ENCODE measurements around the gene SUB1.
"Not testable (repeated sequence)": the region's sequence is repeated elsewhere in the genome, so short reads cannot be mapped to it uniquely, and the experiment has no call there.

Gene SUB1

DNA sequence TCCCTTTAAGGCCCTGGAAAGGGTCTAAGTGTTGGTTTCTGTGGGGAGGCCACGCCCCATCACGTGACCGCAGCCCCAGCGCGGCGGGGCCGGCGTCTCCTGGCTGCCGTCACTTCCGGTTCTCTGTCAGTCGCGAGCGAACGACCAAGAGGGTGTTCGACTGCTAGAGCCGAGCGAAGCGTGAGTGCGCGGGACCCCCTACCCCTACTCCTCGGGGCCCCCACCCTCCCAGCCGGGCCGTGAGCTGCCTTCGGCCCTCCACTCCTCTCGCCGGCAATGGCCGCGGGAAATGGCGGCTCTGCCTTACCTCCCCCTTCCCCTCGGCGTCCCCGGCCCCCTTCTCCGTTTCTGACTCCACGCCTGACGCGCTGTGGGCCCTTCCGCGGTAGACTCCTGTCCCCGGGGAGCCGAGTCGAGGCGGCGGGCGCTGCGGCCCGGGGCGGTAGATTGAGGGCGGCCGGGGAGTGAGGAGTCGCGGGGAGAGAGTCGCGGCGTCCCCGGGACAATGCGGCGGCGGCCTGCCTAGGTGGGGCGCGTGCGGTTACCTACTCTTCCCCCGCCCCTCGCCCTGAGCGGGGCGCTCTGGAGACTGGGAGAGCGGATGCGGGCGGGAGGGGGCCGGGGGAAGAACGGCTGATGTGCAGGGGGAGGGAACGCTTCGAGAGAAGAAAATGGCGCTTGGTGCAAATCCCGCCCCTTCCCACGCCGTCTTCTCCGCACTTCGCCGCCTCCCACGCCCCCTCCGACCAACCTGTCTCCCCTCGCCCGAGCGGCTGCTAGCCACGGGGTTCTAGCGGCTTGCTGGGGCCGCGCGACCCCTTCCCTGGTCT, at the start of gene SUB1:
Gene SUB1, plus strand, starts transcription at position 112 of the 830 bp plus-strand sequence. CDS start 2,956 bp downstream, outside the sequence.
- DNase-seq (ENCODE audit: low spot score) = peak; percentile 92

DNA sequence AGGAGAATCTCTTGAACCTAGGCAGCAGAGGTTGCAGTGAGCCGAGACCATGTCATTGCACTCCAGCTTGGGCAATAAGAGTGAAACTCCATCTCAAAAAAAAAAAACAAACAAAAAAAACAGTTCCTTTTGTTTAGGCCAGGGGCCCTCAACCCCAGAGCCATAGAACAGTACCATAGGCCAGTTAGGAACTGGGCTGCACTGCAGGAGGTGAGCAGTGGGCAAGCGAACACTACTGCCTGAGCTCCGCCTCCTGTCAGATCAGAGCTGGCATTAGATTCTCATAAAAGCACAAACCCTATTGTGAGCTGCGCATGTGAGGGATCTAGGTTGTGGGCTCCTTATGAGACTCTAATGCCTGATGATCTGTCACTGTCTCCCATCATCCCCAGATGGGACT, 49.1 kb upstream of the SUB1 start:
- DNase-seq (ENCODE audit: low spot score) = no peak

DNA sequence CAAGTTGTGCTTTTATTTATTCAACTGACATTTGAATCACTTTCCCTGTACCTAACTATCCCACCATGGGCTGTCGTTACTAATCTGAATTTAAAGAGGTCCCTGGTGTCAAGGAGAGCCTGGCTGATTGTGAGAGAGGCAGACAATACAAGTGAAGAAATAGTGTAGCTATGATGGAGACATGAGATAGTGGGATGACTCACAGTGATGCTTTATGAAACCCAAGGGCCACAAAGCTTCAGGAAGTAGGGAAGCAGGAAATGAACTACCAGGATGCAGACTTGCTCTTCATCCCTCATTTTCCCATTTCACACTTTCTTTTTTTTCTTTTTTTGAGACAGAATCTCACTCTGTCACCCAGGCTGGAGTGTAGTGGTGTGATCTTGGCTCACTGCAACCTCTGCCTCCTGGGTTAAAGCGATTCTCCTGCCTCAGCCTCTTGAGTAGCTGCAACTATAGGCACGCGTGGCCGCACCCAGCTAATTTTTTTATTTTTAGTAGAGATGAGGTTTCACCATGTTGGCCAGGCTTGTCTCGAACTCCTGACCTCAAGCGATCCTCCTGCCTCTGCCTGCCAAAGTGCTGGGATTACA, 47.8 kb upstream of the SUB1 start:
- DNase-seq (ENCODE audit: low spot score) = peak; percentile 67

DNA sequence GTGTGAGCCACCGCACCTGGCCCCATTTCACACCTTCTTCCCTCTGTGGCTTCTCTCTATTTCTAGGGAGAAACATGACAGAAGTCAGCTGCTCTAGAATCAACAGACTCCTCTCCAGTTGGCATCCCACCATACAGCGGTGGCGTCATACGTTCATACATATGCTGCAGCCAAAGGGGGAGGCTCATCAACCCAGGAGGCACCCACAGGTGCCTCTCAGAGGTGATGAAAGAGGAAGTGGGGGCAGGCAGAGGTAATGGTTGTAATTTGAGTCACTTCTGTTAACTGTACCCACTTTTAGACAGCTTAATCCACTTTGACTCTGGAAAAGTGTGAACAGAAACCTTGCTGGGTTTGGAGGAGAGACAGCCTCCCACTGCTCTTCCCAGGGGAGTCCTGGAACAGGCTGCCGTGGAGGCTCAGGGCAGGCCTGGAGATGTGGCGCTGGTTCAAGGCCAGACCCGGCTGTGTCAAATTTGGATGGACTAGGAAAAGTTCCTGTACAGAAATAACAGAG, 47.3 kb upstream of the SUB1 start:
- no peak for DNase-seq (ENCODE audit: low spot score)

DNA sequence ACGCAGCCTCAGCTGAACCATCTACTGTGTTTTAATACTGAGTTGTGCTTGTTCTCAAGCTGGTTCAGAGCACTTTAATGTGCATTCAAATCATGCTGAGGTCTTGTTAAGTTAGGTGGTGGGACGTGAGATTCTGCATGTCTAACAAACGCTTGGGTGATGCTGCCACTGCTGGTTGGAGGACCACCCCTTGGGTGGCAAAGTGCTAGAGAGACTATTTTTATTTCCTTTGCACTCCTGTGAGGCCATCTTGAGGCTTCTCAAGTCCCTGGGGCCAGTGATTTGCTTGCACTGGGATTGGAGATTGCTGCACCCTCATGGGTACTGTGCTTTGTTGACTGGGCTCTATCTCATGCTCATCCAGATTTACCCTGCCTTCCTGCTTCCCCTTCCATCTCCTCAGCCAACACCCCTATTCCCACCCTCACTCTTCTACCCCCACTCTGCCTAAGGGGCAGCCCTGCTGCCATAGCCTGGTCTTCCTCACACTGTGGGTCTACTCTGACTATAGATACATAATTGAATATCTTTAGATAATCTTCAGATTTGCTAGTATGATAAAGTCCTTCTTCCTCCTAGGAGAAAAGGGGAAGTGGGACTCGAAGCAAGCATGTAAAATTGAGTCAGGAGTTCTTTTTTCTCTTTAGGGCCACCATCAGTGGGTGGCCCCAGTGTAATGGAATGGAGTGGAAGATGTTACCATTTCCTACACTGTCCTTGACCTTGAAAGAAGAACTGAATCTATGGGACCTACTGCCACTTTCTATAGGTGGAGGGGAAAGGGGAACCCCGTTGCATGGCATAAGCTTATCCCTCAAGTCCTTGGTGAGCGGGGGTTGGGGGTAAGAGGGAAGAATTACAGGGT, 45.1 kb upstream of the SUB1 start:
- DNase-seq (ENCODE audit: low spot score) = no peak

DNA sequence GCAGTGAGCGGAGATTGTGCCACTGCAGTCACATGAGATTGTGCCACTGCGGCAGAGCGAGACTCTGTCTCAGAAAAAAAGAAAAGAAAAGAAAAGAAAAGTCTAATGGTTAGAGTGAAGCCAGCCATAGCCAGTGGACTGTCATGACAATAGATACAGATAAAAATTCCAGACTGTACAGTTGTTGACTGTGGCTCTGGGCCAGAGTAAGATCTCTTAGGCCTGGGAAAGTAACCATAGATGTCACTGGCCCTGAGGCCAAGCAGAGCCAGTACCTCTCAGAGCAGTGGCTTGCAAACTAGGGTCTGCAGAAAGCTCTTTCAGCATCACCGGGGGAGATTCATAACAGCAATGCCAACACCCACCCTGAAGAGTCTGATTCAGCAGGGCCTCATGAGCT, 44.1 kb upstream of the SUB1 start:
- no peak for DNase-seq (ENCODE audit: low spot score)

DNA sequence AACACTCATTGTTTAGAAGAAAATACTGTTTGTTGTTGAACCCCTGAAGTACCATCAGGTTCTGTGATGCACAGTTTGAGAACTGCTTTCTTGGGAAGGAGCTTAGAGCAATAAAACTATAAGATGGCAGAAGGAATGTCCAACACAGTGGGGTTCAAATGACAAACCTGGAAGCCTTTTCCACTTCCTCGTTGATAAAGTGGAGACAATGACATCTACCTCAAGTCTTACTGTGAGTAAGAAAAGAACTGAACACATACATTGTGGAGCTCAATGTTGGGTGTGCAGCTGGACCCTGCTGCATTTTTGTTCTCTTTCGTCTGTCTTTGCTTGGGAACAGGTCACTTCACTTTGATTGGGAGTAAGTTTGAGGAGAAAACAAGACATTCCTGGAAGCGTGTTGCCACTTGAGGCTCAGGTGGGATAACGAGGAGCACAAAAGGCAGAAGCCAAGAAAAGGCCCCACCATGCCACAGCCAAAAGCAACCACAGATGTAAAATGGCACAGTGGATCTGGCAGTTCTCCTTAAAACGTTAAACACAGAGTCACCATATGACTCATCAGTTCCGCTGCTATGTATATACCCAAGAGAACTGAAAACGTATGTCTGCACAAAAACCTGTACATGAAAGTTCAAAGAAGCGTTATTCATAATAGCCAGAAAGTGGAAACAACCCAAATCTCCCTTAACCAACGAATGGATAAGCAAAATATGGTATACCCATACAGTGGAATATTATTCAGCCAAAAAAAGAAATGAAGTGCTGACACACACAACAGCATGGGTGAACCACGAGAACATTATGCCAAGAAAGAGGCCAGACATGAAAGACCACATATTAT, 42.9 kb upstream of the SUB1 start:
- peak; percentile 62 for DNase-seq (ENCODE audit: low spot score)

DNA sequence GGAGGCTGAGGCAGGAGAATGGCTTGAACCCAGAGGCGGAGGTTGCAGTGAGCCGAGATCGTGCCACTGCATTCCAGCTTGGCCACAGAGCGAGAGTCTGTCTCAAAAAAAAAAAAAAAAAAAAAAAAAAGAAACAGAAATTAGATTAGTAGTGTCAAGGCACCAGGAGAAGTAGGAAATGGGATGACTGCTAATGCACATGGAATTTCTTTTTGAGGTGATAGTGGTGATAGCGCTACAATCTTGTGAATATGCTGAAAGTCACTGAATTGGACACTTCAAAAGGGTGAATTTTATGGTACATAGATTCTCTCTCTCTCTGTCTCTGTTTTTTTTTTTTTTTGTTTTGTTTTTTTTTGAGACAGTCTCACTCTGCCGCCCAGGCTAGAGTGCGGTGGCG, 42.1 kb upstream of the SUB1 start:
- DNase-seq (ENCODE audit: low spot score) = no peak

DNA sequence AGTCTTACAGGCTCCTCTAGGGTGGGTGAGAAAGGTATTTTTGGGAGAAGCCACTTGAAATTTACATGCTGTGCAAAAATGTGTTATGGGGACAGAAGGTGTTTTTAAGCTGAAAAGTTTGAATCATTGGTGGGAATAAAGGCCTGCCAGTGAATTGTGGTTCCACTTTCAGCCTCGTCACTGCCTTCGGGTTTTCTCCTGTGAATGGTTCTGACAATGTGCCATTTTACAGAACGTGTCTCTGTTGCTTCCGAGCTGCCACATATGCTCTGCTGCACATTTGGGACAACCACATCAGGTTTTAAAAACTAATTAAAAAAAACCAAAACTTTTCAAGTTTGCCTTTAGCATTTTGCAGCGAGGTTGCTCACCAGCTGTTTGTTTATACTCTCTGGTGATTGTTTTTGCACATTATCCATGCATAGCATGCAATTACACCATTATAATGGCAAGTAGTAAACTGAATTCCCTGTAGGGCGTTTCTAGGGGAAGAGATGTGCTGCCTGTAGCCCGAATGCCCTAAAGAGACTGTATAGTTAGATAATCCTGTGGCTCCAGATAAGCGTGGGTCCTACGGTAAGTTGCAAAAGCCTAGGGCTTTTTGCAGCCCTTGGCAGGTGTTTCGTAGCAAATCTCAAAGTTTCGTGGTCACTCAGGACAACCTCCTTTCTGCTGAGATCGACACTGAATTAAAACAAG, 40.1 kb upstream of the SUB1 start:
- no peak for DNase-seq (ENCODE audit: low spot score)

DNA sequence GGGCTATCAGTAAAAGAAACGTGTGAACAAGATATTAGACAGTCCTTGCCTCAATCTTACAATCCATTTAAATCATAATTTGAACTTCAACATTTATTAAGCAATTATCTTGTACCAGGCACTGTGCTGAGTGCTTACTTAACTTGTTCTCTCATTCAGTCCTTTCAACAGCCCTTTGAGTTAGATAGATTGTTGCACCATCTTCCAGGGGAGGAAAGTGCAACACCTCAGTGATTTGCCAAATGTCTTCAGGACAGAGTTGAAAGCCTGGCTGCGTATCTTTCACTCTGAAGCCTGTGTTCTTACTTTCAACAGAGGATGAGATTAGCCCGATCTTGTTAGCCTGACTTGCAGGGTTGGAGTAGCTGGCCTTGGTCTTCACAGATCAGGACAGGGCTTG, 34.2 kb upstream of the SUB1 start:
- DNase-seq (ENCODE audit: low spot score) = no peak

DNA sequence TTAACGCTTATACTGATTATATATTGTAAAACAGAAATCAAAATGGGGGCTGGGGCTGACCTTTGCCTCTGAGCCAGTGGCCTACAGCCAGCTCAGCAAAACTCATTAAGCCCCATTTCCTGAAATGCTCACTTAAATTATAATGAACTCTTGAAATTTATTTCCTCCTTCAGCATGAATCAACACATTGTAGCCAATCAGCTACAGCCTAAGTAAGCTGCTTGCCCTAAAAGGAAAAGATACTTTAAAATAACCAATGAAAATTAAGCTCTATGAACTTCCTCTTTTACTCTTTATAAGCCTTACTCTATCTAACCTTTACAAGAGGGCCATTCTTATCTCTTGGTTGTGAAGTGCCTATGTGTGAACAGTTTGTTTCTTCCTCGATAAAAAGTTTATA, 33.5 kb upstream of the SUB1 start:
- no peak for DNase-seq (ENCODE audit: low spot score)

DNA sequence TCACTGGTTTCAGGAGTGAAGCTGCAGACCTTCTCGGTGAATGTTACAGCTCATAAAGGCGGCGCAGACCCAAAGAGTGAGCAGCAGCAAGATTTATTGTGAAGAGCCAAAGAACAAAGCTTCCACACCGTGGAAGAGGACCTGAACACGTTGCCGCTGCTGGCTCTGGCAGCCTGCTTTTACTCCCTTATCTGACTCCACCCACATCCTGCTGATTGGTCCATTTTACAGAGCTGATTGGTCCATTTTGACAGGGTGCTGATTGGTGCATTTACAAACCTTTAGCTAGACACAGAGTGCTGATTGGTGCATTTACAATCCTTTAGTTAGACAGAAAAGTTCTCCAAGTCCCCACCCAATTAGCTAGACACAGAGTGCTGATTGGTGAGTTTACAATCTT, 32.9 kb upstream of the SUB1 start:
- DNase-seq (ENCODE audit: low spot score) = not testable (repeated sequence)

DNA sequence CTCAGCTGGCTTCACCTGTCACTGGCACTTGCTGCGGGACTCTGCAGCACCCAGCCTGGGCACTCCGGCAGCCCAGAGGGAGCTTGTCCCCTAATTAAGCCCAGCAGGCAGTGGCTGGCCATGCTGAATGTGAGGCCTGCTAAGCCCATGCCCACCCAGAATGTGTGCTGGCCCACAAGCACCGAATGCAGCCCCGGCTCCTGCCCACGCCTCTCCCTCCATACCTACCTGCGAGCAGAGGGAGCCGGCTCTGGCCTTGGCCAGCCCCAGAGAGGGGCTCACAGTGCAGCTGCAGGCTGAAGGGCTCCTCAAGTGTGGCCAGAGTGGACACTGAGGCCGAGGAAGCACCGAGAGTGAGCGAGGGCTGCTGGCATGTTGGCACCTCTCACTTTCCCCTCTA, 32.4 kb upstream of the SUB1 start:
- no peak for DNase-seq (ENCODE audit: low spot score)

DNA sequence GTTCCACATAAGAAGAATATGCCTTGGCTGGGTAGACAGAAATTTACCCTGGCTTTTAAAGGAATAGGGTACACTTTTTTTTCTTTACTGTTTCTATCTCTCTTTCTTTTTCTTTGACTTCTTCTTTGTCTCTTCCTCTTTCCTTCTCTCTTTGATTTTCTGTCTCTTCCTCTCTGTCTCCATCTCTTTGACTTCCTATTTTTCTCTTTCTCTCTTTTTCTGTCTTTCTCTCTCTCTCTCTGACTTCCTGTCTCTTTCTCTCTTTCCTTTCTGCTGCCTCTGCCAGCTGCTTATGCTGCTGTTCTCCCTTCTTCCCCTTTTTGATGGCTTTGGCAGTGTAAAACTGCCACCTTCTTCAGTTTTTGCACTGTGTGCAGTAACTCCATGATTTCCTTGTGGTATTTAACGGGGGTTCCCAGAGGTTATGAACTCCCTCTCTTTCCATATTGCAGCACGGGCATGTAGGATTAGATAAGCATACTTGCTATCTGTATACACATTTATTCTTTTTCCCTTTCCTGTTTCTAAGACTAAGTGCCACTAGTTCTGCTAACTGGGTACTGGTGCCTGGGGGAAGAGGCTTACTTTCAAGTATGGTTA, 31.1 kb upstream of the SUB1 start:
- not testable (repeated sequence) for DNase-seq (ENCODE audit: low spot score)

DNA sequence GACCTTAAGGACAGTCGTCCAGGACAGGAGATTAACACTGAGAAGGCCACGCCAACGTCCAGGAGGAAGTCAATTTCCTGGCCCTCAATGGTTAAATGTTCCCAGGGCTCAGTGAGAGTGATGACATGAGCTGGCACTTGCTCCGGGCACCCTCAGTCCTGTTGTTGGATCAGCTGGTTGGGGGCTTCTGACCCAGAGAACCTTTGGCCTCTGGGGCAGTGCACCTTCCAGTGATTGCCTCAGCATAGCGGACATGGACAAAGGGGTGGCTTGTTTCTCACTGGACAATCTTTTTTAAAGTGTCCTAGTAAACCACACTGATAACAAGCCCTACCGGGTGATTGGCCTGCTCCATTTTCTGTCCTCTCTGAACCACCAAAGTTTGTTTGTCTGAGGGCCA, 28.8 kb upstream of the SUB1 start:
- not testable (repeated sequence) for DNase-seq (ENCODE audit: low spot score)

DNA sequence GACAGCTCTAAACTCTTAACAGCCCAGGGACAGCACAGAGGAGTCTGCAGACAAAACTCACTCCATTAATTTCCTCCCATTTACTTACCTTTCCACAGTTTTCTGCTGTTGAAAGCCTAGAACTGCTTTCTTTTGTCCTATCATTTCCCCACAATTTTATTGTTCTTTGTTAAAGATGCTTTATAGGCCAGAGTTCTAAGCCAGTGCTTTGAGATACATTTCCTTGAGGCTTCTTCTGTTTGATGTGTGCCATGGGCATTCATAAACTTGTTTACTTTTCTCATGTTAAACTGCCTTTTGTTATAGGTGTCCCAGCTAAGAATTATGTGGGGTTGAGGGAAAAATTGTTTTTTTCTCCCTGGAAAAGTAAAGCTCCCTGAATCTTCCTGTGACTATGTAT, 25.9 kb upstream of the SUB1 start:
- no peak for DNase-seq (ENCODE audit: low spot score)

DNA sequence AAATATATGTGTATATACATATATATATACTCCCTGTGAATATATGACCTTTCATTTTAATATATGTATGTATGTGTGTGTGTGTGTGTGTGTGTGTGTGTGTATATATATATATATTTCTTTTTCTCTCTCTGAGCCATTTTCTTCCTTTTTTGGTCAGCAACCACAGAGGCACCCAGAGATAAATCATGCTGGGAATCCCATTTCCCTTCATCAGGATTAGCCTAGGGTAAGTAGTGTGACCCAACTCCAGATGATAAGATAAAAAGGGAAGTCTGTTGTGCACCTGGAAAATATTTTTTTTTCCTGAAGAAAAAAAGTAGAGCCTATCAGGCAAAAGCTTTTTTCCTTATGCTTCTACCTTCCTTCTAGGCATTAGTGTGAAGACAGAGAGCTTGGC, 25.4 kb upstream of the SUB1 start:
- no peak for DNase-seq (ENCODE audit: low spot score)

DNA sequence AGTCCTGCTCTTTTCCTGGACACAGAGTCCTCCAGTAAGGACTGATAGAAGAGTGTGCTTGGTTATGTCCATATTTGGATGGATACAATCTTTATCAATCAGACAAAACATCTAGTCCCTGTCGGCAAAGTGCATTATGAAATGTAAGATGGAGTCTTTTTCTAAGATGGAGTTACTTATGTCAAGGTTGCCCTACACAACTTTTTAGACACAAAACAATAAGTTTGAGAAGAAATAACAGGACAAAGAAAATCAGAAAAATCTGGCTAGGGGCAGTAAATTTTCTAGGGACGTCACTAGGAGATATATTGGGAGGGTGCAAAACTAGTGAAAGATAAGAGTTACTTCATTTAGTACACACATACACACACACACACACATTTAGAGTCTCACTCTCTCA, 23.3 kb upstream of the SUB1 start:
- no peak for DNase-seq (ENCODE audit: low spot score)

DNA sequence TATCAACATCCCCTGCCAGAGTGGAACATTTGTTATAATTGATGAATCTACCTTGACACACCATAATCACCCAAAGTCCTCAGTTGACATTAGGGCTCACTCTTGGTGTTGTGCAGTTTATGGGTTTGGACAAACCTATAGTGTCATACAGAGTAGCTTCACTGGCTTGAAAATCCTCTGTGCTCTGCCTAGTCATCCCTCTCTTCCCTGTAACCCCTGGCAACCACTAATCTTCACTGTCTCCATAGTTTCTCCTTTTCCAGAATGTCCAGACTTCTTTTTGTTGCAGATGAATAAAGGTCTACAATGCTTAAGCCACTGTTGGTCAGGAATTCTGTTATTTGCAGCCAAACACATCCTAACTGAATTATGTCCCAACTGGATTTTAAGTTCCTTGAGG, 22.5 kb upstream of the SUB1 start:
- no peak for DNase-seq (ENCODE audit: low spot score)

DNA sequence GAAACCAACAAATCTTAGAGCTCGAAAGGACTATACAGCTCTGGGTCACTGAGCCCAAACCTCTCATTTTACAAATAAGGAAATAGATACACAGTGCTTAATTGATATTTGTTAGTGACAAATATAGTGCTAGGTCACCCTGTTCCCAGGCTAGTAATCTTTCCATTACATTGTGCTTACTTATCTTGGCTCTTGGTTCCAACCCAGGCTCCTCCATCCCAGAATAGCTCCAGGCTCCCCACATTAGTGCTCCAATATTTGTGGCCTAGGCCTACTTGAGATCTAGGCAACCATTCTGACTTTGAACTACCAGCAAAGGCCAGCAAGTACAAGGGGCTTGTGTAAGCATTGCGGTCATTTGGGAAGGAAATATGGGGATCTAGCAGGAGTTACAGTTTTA, 21.7 kb upstream of the SUB1 start:
- no peak for DNase-seq (ENCODE audit: low spot score)

DNA sequence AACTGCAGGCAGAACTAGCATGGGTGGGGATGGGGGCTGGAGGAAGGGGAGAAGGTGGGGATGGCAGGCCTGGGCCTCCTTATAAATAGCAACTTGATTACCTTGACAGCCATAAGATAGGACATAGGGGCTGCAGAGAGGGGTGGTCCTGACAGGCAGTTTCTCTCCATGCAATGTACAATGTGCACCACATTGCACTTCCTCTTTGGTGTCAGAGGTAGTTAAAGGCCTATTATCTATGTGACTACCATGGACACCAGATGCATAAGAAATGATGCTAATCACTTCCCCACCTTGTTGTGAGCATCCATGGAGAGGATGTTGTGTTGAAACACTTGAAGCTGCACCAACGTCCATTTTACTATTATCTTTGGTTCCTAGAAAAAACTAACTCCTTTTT, 20.2 kb upstream of the SUB1 start:
- DNase-seq (ENCODE audit: low spot score) = no peak
